GM12878 (cell line): ENCODE measurements around the gene RFTN2.

ENCODE experiments used
- ASH2L ChIP-seq: fragments of 300-600, 200-600 bp; sonication (generic); IDR thresholded peaks from 2 replicates; pipeline ENCODE4 v1.6.1; 2017; ENCODE audit warnings: low read depth, mild to moderate bottlenecking, borderline replicate concordance
- ATF3 ChIP-seq: IDR thresholded peaks from 2 replicates; pipeline ENCODE4 v1.6.1; 2011; ENCODE audit warnings: low read depth, mild to moderate bottlenecking, low read length, moderate library complexity, borderline replicate concordance; ENCODE audit errors: extremely low read depth
- CBFB ChIP-seq: IDR thresholded peaks from 2 replicates; pipeline ENCODE4 v1.6.1; 2016; ENCODE audit warnings: antibody characterized with exemption, low read depth
- CTCF ChIP-seq, 3 experiments: IDR thresholded peaks in 2 of 3; conservative IDR thresholded peaks in 1 of 3; 2 replicates each; pipeline ENCODE4 v1.5.1; 2011; ENCODE audit warnings: low read depth in 3 of 3, low read length in 3 of 3, mild to moderate bottlenecking in 3 of 3, control low read depth in 2 of 3, moderate library complexity in 2 of 3, inconsistent platforms in 1 of 3, mixed read lengths in 1 of 3; ENCODE audit not compliant: control insufficient read depth in 2 of 3, insufficient read depth in 1 of 3; ENCODE audit errors: extremely low read depth in 1 of 3
- EZH2 ChIP-seq: IDR thresholded peaks from 2 replicates; pipeline ENCODE4 v1.6.1; 2012; ENCODE audit warnings: low read depth, mild to moderate bottlenecking, control low read depth, inconsistent platforms, low read length, borderline replicate concordance; ENCODE audit not compliant: control insufficient read depth
- FOXK2 ChIP-seq: fragments of 450-650 bp; IDR thresholded peaks from 2 replicates; pipeline ENCODE4 v1.6.1; 2017; ENCODE audit warnings: mild to moderate bottlenecking, moderate library complexity
- HDAC2 ChIP-seq: fragments of 200-600 bp; sonication (generic); IDR thresholded peaks from 2 replicates; pipeline ENCODE4 v1.6.1; 2017
- NFYA ChIP-seq: IDR thresholded peaks from 2 replicates; pipeline ENCODE4 v1.6.1; 2011; ENCODE audit warnings: low read depth, mild to moderate bottlenecking, low read length, improper control_type of control experiment, borderline replicate concordance
- POLR2A ChIP-seq: IDR thresholded peaks from 2 replicates; pipeline ENCODE4 v1.6.1; 2011; ENCODE audit warnings: low read depth, mild to moderate bottlenecking, low read length
- SMAD1 ChIP-seq: fragments of 450-650 bp; IDR thresholded peaks from 2 replicates; pipeline ENCODE4 v1.6.1; 2018; ENCODE audit warnings: mild to moderate bottlenecking, low read depth; ENCODE audit not compliant: partially characterized antibody
- ZBTB4 ChIP-seq: fragments of 450-650 bp; formaldehyde crosslinking; IDR thresholded peaks from 2 replicates; pipeline ENCODE4 v1.4.0; 2022; ENCODE audit warnings: mild to moderate bottlenecking, moderate library complexity

GRCh38 chr2:197597166-197597565, 78.2 kb downstream of the RFTN2 start:
- TF ChIP-seq CTCF (IDR thresholded peaks at IDR 0.05 in 2 of 3, conservative IDR thresholded peaks at IDR 0.05 in 1 of 3; ENCODE audit: control insufficient read depth in 2 of 3, extremely low read depth in 1 of 3, insufficient read depth in 1 of 3, low read depth in 3 of 3, low read length in 3 of 3), result no peak
- TF ChIP-seq SMAD1, result no peak
- no peak for TF ChIP-seq ATF3
- TF ChIP-seq EZH2, result no peak
- no peak for TF ChIP-seq CBFB
- TF ChIP-seq POLR2A, result no peak
- no peak for TF ChIP-seq ASH2L
- no peak for TF ChIP-seq NFYA
- TF ChIP-seq HDAC2, result no peak
- no peak for TF ChIP-seq FOXK2
- TF ChIP-seq ZBTB4 (CRISPR knock-in tag), result no peak
